ENCODE results near the gene TGM2. TPM values are rescaled to one million over a fixed set of nuclear protein-coding genes. Genes with fewer than 3 reads are reported as not detected.

Gene TGM2
- total and polyA plus RNA-seq, 10 donors, result 9.3 to 167 (median 69.8) TPM

DNA sequence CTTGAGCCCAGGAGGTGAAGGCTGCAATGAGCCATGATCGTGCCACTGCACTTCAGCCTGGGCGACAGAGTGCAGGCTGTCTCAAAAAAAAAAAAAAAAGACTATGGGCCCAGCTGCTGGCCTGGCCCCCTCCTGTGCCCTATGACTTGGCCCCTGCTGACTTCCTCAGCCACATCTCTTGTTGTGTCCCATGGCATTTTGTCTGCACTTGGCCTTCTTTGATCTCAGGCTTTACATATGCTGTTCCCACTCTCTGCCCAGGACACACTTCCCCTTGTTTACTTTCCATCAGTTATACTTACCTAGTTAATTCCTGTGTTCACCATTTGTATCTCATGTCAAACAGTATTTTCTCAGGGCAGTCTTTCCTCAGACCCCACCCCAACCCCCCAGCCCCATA lies 87.0 kb downstream of the TGM2 start:
- peaks cover 0 to 68% (median 8%) of the 10 kb centered on the region in 6 donors for H3K36me3 ChIP-seq
- H3K27ac ChIP-seq, result peak overlapping the region in 2 of 8 donors; percentile 11 to 19
- H3K4me3 ChIP-seq, result no peak overlapping the region
- DNase-seq, result no peak
- peaks cover 0 to 4% (median 0%) of the 10 kb centered on the region in 8 donors for H3K9me3 ChIP-seq
- 85 to 100% (median 96%) methylated on average over 2 of the region's 2 CpGs for WGBS, 5 donors
- H3K4me1 ChIP-seq, result peaks cover 0 to 59% (median 18%) of the 10 kb centered on the region in 6 donors
- intact Hi-C loops (cut with DNase I; ENCODE audit: low total_unique reads), result no loop called here
- no peak for TF ChIP-seq POLR2A (IDR thresholded peaks at IDR 0.05)
- no peak for TF ChIP-seq POLR2AphosphoS5 (IDR thresholded peaks at IDR 0.05)
- TF ChIP-seq, protein P1, sequence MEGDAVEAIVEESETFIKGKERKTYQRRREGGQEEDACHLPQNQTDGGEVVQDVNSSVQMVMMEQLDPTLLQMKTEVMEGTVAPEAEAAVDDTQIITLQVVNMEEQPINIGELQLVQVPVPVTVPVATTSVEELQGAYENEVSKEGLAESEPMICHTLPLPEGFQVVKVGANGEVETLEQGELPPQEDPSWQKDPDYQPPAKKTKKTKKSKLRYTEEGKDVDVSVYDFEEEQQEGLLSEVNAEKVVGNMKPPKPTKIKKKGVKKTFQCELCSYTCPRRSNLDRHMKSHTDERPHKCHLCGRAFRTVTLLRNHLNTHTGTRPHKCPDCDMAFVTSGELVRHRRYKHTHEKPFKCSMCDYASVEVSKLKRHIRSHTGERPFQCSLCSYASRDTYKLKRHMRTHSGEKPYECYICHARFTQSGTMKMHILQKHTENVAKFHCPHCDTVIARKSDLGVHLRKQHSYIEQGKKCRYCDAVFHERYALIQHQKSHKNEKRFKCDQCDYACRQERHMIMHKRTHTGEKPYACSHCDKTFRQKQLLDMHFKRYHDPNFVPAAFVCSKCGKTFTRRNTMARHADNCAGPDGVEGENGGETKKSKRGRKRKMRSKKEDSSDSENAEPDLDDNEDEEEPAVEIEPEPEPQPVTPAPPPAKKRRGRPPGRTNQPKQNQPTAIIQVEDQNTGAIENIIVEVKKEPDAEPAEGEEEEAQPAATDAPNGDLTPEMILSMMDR (IDR thresholded peaks at IDR 0.05 in 8 of 11, conservative IDR thresholded peaks at IDR 0.05 in 3 of 11), result no peak
- H3K27me3 ChIP-seq (replicated peaks in 1 of 7), result no peaks in the 10 kb centered on the region

Small RNAs within 50 kb of the gene (small RNA-seq; reads per million reads assigned to genes)
- 0 reads per million in 4 donors for gene RN7SL237P

Other genes with a start within 250 kb of the TGM2 start
- 10 to 100 TPM; 17.7 to 25.2 (median 21.3) TPM for gene TTI1, start 131.8 kb downstream of the TGM2 start, total RNA-seq
- 1 to 10 TPM; 5.9 to 8.6 (median 6.5) TPM for gene TTI1, start 131.8 kb downstream of the TGM2 start, polyA plus RNA-seq
- 10 to 100 TPM; 26.9 to 42.0 (median 35.5) TPM for gene RPRD1B, start 131.5 kb downstream of the TGM2 start, total RNA-seq
- 10 to 100 TPM in 1 of 3 donors, 1 to 10 TPM in 2; 7.1 to 11.1 (median 7.9) TPM for gene RPRD1B, start 131.5 kb downstream of the TGM2 start, polyA plus RNA-seq
- 1 to 10 TPM in 6 of 7 donors, under 1 TPM in 1; 0.51 to 5.3 (median 3.5) TPM for gene KIAA1755, start 95.5 kb upstream of the TGM2 start, total RNA-seq
- gene KIAA1755, start 95.5 kb upstream of the TGM2 start, polyA plus RNA-seq, result 1 to 10 TPM; 4.6 to 7.3 (median 4.8) TPM
- 10 to 100 TPM in 3 of 7 donors, 1 to 10 TPM in 4; 3.1 to 49.4 (median 6.1) TPM for gene BPI, start 138.9 kb upstream of the TGM2 start, total RNA-seq
- 1 to 10 TPM; 1.1 to 4.2 (median 2.3) TPM for gene BPI, start 138.9 kb upstream of the TGM2 start, polyA plus RNA-seq
- gene LBP, start 181.2 kb upstream of the TGM2 start, total RNA-seq, result not detected
- under 1 TPM; 0.09 to 0.13 (median 0.11) TPM for gene LBP, start 181.2 kb upstream of the TGM2 start, polyA plus RNA-seq

Measured in spleen (tissue), 11 donors.